ENCODE results near the gene CNKSR2.

- TF ChIP-seq EZH2 (IDR thresholded peaks at IDR 0.05; ENCODE audit: low read depth) (no peak), CTCF (conservative IDR thresholded peaks at IDR 0.05) (no peak)
These were observed 37.8 kb downstream of the CNKSR2 start for GRCh38 chrX:21412029-21412428.
